Neural cell (in vitro differentiated cells): ENCODE measurements around the gene CPSF3. TPM values are rescaled to one million over a fixed set of nuclear protein-coding genes. Genes with fewer than 3 reads are reported as not detected.

Experiments
- H2AFZ ChIP-seq: fragments of 200-600, 300-800 bp; sonication (generic), shearing (Covaris generic); 2 replicates; pipeline ENCODE4 v1.6.0; 2014; ENCODE audit warnings: low read depth, mild to moderate bottlenecking, antibody characterized with exemption, low read length, moderate library complexity
- H3F3A ChIP-seq: fragments of 200-600 bp; shearing (Covaris generic); 2 replicates; pipeline ENCODE4 v1.6.1; 2016; ENCODE audit warnings: mild to moderate bottlenecking, moderate library complexity, mixed read lengths, antibody characterized with exemption, low read length; ENCODE audit not compliant: insufficient read depth, poor library complexity, severe bottlenecking
- H3K27ac ChIP-seq: fragments of 200-600, 300-800 bp; sonication (generic), shearing (Covaris generic); 2 replicates; pipeline ENCODE4 v1.5.1; 2014; ENCODE audit warnings: mild to moderate bottlenecking, low read length, moderate library complexity
- H3K27me3 ChIP-seq: fragments of 300-800, 200-600 bp; sonication (generic), shearing (Covaris generic); 2 replicates; pipeline ENCODE4 v1.6.0; 2014; ENCODE audit warnings: mild to moderate bottlenecking, low read depth, low read length, moderate library complexity; ENCODE audit not compliant: insufficient read depth
- H3K36me3 ChIP-seq: fragments of 300-800, 200-600 bp; sonication (generic), shearing (Covaris generic); 2 replicates; pipeline ENCODE4 v1.5.1; 2014; ENCODE audit warnings: mild to moderate bottlenecking, antibody characterized with exemption, low read length, moderate library complexity; ENCODE audit not compliant: insufficient read depth
- H3K4me2 ChIP-seq: fragments of 300-800, 200-600 bp; sonication (generic), shearing (Covaris generic); 2 replicates; pipeline ENCODE4 v1.6.0; 2014; ENCODE audit warnings: mild to moderate bottlenecking, low read length
- H3K4me3 ChIP-seq: fragments of 300-800, 200-600 bp; sonication (generic), shearing (Covaris generic); 2 replicates; pipeline ENCODE4 v1.5.1; 2014; ENCODE audit warnings: mild to moderate bottlenecking, low read length, moderate library complexity
- H3K79me2 ChIP-seq: fragments of 200-600 bp; shearing (Covaris generic); replicated peaks from 2 replicates; pipeline ENCODE4 v1.6.0; 2014; ENCODE audit warnings: mild to moderate bottlenecking, low read length, moderate library complexity; ENCODE audit not compliant: insufficient read depth
- H3K9ac ChIP-seq: fragments of 300-800, 200-600 bp; sonication (generic), shearing (Covaris generic); 2 replicates; pipeline ENCODE4 v1.6.1; 2016; ENCODE audit warnings: mild to moderate bottlenecking, low read length, mixed read lengths
- H3K9me2 ChIP-seq: fragments of 200-600 bp; shearing (Covaris generic); 2 replicates; pipeline ENCODE4 v1.6.1; 2016; ENCODE audit warnings: mild to moderate bottlenecking, low read length, mixed read lengths; ENCODE audit not compliant: insufficient read depth
- H3K9me3 ChIP-seq: fragments of 200-600, 300-800 bp; sonication (generic), shearing (Covaris generic); 2 replicates; pipeline ENCODE4 v1.6.1; 2016; ENCODE audit warnings: mild to moderate bottlenecking, mixed run types, low read length, moderate library complexity, mixed read lengths
- H4K20me1 ChIP-seq: fragments of 200-600 bp; shearing (Covaris generic); 2 replicates; pipeline ENCODE4 v1.6.1; 2016; ENCODE audit warnings: mild to moderate bottlenecking, mixed run types; ENCODE audit not compliant: insufficient read depth
- EP300 ChIP-seq: fragments of 450-650 bp; conservative IDR thresholded peaks from 2 replicates; pipeline ENCODE4 v1.6.1; 2014; ENCODE audit warnings: antibody characterized with exemption, mild to moderate bottlenecking, moderate library complexity; ENCODE audit not compliant: poor library complexity, severe bottlenecking
- EZH2 ChIP-seq: fragments of 200-600, 300-800 bp; shearing (Covaris generic), sonication (generic); IDR thresholded peaks from 2 replicates; pipeline ENCODE4 v1.6.1; 2014; ENCODE audit warnings: antibody characterized with exemption, low read length, borderline replicate concordance, mild to moderate bottlenecking; ENCODE audit not compliant: insufficient read depth, poor library complexity, severe bottlenecking
- MXI1 ChIP-seq: fragments of 450-650 bp; conservative IDR thresholded peaks from 2 replicates; pipeline ENCODE4 v1.6.1; 2014; ENCODE audit warnings: antibody characterized with exemption, mild to moderate bottlenecking; ENCODE audit not compliant: poor library complexity, severe bottlenecking
- POLR2AphosphoS5 ChIP-seq: IDR thresholded peaks from 2 replicates; pipeline ENCODE4 v1.6.1; 2012
- RAD21 ChIP-seq: fragments of 450-650 bp; conservative IDR thresholded peaks from 2 replicates; pipeline ENCODE4 v1.6.1; 2014; ENCODE audit warnings: antibody characterized with exemption, mild to moderate bottlenecking, moderate library complexity
- SMC3 ChIP-seq: fragments of 450-650 bp; conservative IDR thresholded peaks from 2 replicates; pipeline ENCODE4 v1.6.1; 2014; ENCODE audit warnings: antibody characterized with exemption, mild to moderate bottlenecking, moderate library complexity; ENCODE audit not compliant: poor library complexity
- TAF1 ChIP-seq: IDR thresholded peaks from 2 replicates; pipeline ENCODE4 v1.6.1; 2012; ENCODE audit warnings: low read depth
- polyA plus RNA-seq: library from polyadenylated mRNA; depleted of rRNA; stranded (reverse); fragments of >200 nt; gene quantifications from 2 replicates; pipeline ENCODE4 v1.2.3, GENCODE V29; 2014
- TF ChIP-seq, protein P1 (sequence below): IDR thresholded peaks from 2 replicates; pipeline ENCODE4 v1.6.1; 2012; ENCODE audit warnings: borderline replicate concordance
- TF ChIP-seq, protein P2 (sequence below): fragments of 450-650 bp; IDR thresholded peaks from 2 replicates; pipeline ENCODE4 v1.5.1; 2014; ENCODE audit warnings: antibody characterized with exemption, mild to moderate bottlenecking, moderate library complexity; ENCODE audit not compliant: poor library complexity, severe bottlenecking

Gene CPSF3
- polyA plus RNA-seq, 1 donor from 2014 or later, result 56.0 TPM

DNA sequence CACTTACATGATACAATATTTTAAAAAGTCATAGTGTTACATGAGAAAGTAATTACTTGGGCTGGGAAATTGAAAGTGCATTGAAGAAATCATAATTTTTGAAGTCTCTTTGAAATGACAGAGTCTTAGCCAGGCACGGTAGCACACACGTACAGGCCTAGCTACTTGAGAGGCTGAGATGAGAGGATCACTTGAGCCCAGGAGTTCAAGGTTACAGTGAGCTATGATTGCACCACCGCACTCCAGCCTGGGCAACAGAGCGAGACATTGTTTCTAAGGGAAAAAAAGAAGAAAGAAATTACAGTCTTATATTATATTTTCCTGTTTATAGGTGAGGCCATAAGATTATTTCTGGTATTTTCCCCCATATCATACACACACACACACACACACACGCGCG, 41.7 kb downstream of the CPSF3 start:
- no peak overlapping the region for H3K27ac ChIP-seq
- no peaks in the 10 kb centered on the region for H3K9me3 ChIP-seq
- H3K79me2 ChIP-seq, result no peaks in the 10 kb centered on the region
- H2AFZ ChIP-seq, result no peak overlapping the region
- no peak overlapping the region for H3K4me3 ChIP-seq
- H3K36me3 ChIP-seq, result no peaks in the 10 kb centered on the region
- H3K4me2 ChIP-seq, result no peak overlapping the region
- no peaks in the 10 kb centered on the region for H3K9me2 ChIP-seq
- TF ChIP-seq EZH2 (no peak), TAF1 (no peak), SMC3 (no peak), RAD21 (no peak), POLR2AphosphoS5 (no peak), EP300 (no peak), MXI1 (no peak)
- TF ChIP-seq, protein P1, sequence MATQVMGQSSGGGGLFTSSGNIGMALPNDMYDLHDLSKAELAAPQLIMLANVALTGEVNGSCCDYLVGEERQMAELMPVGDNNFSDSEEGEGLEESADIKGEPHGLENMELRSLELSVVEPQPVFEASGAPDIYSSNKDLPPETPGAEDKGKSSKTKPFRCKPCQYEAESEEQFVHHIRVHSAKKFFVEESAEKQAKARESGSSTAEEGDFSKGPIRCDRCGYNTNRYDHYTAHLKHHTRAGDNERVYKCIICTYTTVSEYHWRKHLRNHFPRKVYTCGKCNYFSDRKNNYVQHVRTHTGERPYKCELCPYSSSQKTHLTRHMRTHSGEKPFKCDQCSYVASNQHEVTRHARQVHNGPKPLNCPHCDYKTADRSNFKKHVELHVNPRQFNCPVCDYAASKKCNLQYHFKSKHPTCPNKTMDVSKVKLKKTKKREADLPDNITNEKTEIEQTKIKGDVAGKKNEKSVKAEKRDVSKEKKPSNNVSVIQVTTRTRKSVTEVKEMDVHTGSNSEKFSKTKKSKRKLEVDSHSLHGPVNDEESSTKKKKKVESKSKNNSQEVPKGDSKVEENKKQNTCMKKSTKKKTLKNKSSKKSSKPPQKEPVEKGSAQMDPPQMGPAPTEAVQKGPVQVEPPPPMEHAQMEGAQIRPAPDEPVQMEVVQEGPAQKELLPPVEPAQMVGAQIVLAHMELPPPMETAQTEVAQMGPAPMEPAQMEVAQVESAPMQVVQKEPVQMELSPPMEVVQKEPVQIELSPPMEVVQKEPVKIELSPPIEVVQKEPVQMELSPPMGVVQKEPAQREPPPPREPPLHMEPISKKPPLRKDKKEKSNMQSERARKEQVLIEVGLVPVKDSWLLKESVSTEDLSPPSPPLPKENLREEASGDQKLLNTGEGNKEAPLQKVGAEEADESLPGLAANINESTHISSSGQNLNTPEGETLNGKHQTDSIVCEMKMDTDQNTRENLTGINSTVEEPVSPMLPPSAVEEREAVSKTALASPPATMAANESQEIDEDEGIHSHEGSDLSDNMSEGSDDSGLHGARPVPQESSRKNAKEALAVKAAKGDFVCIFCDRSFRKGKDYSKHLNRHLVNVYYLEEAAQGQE, result no peak
- TF ChIP-seq, protein P2, sequence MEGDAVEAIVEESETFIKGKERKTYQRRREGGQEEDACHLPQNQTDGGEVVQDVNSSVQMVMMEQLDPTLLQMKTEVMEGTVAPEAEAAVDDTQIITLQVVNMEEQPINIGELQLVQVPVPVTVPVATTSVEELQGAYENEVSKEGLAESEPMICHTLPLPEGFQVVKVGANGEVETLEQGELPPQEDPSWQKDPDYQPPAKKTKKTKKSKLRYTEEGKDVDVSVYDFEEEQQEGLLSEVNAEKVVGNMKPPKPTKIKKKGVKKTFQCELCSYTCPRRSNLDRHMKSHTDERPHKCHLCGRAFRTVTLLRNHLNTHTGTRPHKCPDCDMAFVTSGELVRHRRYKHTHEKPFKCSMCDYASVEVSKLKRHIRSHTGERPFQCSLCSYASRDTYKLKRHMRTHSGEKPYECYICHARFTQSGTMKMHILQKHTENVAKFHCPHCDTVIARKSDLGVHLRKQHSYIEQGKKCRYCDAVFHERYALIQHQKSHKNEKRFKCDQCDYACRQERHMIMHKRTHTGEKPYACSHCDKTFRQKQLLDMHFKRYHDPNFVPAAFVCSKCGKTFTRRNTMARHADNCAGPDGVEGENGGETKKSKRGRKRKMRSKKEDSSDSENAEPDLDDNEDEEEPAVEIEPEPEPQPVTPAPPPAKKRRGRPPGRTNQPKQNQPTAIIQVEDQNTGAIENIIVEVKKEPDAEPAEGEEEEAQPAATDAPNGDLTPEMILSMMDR, result no peak
- H3K27me3 ChIP-seq, result no peaks in the 10 kb centered on the region
- H4K20me1 ChIP-seq, result no peaks in the 10 kb centered on the region
- no peak overlapping the region for H3K9ac ChIP-seq
- H3F3A ChIP-seq, result no peaks in the 10 kb centered on the region

DNA sequence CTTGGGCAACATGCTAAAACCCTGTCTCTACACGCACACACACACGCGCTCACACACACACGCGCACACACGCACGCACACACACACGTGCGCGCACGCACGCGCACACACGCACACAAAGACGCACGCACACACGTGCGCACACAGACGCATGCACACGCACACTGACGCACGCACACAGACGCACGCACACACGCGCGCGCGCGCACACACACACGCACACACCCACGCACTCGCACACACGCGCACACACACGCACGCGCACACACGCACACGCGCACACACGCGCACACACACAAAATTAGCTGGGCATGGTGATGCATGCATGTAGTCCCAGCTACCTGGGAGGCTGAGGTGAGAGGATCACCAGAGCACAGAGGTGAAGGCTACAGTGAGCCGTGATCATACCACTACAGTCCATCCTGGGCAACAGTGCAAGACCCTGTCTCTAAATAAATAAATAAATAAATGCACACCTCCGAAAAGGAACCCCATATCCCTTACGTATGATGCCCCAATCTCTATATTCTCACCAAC, 42.8 kb downstream of the CPSF3 start:
- TF ChIP-seq SMC3, result no peak
- TF ChIP-seq EZH2, result no peak
- TF ChIP-seq, protein P1, result no peak
- TF ChIP-seq EP300, result no peak
- TF ChIP-seq, protein P2, result no peak
- TF ChIP-seq RAD21, result no peak
- TF ChIP-seq TAF1, result no peak
- no peak for TF ChIP-seq MXI1
- TF ChIP-seq POLR2AphosphoS5, result no peak
- no peak overlapping the region for H3K4me2 ChIP-seq
- no peak overlapping the region for H3K27ac ChIP-seq
- H3K9ac ChIP-seq, result no peak overlapping the region
- H3K9me2 ChIP-seq, result no peaks in the 10 kb centered on the region
- H3F3A ChIP-seq, result no peaks in the 10 kb centered on the region
- H4K20me1 ChIP-seq, result no peaks in the 10 kb centered on the region
- no peak overlapping the region for H2AFZ ChIP-seq
- no peaks in the 10 kb centered on the region for H3K27me3 ChIP-seq
- H3K9me3 ChIP-seq, result no peaks in the 10 kb centered on the region
- H3K4me3 ChIP-seq, result no peak overlapping the region
- H3K79me2 ChIP-seq, result no peaks in the 10 kb centered on the region
- no peaks in the 10 kb centered on the region for H3K36me3 ChIP-seq
